Posterior vena cava (tissue), 2 donors: Measurements from ENCODE around the gene GLP2R. TPM values are rescaled to one million over a fixed set of nuclear protein-coding genes. Genes with fewer than 3 reads are reported as not detected.

Source experiments
- DNase-seq: peaks from one replicate; pipeline ENCODE4 v3.0.0-alpha.2; 2020; ENCODE audit warnings: low spot score
- intact Hi-C, 2 donors: fragments of 100-400 bp; cut with DNase I; formaldehyde crosslinking; loops; one replicate each; pipeline versions ENCODE4 v1.14.1 to v1.14.2; 2022 to 2023
- total RNA-seq, 2 donors: library from RNA; stranded (reverse); fragmentation: NEBNext Ultra II Directional; extraction: Animal tissue kit (Norgen Biotek cat#: 25700); gene quantifications; one replicate each; pipeline ENCODE4 v1.2.1, GENCODE V29; 2021
- donor health status: DM: yes; HTN: yes; CAD: no.
- donor health status: DM: yes; HTN: yes; CAD: no.

The GLP2R gene
- total RNA-seq, 2 donors from 2014 or later: 0.05 TPM; not detected in 1

DNA sequence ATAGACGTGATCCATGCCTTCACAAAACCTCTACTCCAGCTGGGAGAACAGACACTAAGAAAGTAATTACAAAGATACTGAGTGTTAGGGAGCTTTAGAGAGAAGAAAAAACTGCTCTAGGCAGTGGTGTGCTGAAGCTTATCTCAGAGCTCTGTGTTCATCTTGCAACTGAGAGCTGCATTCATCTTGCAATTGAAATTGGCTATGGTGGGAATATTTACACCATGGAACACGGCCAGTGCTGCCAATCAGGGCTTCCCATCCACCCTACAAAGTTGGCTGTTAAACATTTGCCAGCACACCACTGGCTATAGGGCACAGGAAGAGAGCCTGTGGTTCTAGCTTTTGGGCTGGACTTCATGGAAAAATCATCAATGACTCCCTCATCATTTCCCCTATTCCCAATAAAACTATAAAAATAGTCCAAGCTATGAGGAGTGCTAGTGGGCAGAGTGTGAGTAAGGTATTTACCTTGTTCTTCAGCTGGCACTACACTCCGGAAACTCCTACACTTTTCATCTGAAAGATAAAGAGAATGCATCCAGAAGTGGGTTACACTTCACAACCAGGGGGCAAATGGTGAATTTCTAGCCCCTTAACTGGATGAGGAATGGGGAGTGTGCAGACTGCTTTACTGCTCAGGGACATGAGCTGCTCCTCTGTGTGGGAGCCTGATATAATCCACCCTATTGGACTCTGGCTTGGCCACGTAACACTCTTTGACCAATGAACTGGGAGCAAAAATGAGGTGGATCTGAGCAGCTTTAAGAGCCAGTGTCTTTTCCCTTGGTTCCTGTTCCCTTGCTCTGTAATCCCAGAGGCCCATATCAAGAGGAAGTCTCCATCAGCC is 15.4 kb upstream of the GLP2R start:
- intact Hi-C loops: no loop called here
- DNase-seq: no peak

DNA sequence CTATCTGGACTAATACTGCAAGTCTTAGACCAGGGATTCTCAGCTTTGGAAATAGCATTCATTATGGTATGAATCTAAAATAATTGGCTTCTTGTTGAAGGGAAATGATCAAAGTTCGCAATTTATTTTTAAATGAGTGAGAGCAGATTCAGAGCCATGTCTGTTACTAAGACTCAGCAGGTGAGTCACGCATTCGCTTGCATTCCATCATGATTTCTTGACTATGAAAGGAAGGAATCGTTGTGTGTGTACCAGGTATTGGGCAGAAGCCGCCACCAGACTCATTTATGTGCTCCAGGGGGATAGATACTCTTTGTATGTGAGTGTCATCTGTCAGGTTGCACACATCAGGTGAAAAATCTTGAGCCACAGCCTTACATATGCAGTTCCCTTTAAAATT is 14.6 kb upstream of the GLP2R start:
- intact Hi-C loops: no loop called here
- DNase-seq: no peak

DNA sequence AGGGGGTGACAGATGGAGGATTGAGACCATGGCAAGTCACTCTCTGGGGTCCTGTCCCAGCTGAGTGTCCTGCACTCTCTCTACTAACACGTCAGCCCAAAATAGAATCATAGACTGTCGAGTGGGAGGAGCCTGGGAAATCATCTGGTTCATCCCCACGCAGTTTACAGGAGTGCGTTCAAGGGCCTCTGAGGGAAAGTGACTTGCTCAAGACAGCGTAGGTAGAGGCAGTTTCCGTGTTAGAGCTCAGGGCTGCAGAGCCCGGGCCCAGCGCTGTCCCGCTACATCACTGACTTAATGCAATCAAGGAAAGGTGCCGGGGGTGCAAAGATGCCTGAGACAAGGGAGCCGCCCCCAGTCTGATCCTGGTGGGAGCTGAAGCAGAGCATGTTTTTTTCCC is 14.2 kb upstream of the GLP2R start:
- no peak for DNase-seq
- intact Hi-C loops: no loop called here

DNA sequence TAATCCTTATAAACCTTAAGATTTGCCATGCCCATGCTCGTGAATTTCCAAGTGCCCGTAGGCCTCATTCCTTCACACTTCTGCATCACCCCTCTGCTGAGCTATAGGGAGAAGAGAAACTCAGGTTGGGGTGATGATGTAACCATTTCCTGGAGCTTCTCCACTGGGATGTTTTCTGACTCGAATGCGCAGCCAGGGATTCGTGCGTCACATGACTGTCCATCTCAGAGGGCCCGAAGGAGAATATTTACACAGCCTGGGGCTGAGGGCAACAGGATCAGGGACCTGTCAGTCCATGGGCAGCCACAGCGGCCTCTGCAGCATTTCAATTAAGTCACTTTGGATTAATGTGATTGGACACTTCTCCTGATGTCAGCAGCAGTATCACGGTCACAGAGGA is 12.6 kb upstream of the GLP2R start:
- intact Hi-C loops: no loop called here

DNA sequence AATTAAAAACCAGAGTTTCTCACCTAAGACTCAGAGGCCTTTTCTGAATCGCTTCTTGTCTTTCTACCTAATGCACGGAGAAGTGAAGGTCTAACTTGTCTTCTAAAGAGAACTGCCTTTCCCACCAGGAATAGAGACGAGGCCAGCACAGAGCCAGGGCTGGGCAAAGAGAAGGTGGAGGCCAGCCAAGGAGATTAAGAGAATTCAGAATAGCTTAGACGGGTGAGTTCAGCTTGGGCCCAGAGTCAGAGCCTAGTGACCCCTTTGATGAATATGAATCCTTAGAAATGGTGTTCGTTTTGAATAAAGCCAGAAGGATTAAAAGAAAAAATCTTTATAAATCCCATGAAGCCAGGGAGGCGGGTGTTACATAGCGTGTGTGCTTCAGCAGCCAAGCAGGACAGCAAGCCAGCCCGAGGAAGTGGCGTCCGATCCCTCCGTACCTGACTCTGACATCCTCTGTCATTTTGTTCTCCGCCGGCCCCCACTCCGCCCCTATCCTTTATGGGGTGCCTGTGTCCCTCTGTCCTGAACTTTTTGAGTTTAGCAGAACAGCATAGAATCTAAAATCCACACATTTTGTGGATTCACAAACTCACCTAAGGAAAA is 11.3 kb upstream of the GLP2R start:
- no peak for DNase-seq
- intact Hi-C loops: no loop called here

More for the DNA sequence above, 12.6 kb upstream of the GLP2R start:
- no peak for DNase-seq

DNA sequence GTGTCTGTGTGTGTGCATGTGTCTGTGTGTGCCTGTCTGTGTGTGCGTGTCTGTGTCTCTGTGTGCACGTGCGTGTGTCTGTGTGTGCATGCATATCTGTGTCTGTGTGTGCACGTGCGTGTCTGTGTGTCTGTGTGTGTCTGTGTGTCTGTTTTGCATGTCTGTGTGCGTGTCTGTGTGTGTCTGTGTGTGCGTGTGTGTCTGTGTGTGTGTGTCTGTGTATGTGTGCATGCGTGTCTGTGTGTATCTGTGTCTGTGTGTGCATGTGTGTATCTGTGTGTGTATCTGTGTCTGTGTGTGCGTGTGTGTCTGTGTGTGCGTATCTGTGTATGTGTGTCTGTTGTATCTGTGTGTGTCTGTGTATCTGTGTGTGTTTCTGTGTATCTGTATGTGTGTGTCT is 9.3 kb upstream of the GLP2R start:
- intact Hi-C loops: no loop called here
- no peak for DNase-seq

DNA sequence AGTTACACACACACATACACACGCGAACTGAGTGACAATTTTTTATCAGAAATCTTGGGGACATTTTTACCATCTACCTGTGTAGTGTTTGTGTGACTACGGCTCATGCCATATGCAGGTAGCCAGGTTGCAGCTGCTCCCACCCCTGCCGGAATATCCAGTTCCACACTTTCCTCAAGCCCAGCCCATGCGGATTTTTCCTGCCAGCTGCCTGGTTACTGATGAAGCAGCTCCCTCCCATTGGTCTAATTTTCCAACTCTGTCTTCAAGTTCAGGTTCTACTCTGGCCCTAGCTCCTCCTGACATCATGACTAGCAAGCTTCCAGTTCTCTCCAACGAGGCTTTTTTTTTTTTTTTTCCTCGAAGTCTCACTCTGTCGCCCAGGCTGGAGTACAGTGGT is 8.6 kb upstream of the GLP2R start:
- intact Hi-C loops: no loop called here
- no peak for DNase-seq

DNA sequence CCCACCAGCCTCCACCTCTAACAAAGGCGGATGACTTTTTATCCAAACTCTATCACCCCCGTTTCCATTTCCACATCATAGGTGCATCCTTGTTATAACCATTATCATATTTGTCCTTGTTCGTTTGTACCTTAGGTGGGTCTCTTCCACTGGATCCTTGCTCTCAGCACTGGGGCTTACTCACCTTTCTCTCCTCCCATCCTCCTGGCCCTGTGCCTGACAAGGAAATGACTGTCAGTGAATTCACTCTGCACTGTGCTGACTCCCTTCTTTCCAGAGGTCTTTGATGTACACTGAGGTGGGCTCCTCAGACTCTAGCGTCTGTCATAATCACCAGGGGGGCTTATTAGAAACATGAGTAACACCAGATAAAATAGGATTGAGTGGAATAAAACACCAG is 7.0 kb upstream of the GLP2R start:
- DNase-seq: no peak
- intact Hi-C loops: no loop called here

DNA sequence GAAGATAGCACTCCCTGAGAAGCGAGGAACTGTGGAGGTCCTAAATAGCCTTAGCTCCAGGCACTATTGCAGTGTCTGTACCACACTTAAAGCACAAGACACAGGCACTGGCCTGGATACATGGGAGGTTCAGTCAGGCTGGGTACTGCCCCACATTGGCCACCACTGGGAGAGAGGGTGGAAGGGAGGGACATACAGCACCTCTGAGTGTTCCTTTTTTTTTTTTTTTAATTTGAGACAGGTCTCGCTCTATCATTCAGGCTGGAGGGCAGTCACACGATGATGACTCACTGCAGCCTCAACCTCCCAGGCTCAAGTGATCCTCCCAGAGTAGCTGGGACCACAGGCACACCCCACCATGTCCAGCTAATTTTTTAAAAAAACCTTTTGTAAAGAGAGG is 5.3 kb upstream of the GLP2R start:
- intact Hi-C loops: no loop called here
- DNase-seq: no peak

DNA sequence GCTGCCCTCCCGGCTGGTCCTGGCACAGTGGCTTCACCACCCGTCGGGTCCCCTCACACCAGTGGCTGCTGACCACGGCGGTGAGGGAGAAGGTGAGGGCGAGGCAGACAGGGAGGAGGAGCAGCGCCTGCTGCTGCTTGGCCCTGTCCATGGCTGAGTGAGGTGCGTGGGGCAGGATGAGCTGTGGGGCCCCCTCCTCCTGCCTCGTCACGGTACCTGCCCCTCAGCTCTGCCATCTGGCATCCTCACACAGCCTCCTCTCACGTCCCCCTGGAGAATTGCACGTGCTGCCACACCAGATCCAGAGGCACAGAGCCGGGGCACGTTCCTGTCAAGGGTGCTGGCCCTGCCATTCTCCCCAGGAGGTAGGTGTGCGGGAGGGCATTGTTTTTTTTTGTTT is 3.8 kb upstream of the GLP2R start, which contains the start of gene GSG1L2:
Gene GSG1L2 (minus strand): TSS at position 159 of the 400 bp plus-strand sequence. CDS start 8 bp downstream, at position 151.
- no peak for DNase-seq

DNA sequence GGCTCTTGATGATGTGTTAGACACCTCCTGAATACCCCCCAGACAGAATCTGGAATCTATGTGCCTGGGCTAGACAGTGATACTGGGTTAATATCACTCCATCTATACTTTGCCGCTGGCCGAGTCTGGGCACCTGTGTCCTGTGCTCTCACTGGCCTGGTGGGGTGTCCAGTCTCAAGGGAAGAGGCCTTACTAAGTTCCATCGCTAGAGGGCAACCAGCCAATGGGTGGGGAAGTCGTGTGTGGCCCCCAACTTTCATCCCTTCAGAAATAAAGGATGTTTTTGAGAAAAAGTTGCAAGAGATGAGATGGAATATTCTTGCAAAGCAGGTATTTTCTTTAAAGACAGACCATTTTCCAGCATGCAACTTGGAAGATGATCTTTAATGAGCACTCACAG is 1.6 kb upstream of the GLP2R start:
- no peak for DNase-seq
- intact Hi-C loops: no loop called here

More for the DNA sequence above, 3.8 kb upstream of the GLP2R start, which contains the start of gene GSG1L2:
- intact Hi-C loops: no loop called here

DNA sequence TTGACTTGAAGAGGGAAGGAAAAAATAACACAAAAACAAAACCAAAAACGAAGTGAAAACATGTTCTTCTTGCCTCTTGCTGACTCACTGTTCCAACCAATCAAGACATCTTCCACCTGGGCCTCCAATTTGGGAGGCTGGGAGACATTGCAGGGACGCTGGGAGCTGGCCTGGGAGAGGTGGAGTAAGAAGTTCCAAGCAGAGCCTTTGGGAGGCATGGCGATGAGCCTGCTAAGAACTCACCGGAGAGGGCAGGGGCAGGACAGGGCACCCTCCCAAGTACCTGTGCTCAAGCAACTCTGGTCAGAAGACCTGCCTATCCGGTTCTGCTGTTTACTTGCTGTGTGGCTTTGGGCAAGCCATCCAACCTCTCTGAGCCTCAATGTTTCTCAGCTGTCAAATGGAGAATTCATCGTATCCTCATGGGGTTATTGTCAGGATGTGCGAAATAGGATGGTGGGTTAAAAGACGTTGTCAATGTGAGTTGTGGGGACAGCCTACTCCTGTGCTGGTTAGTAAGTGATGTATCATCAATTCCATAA is 856 bp upstream of the GLP2R start:
- no peak for DNase-seq
- intact Hi-C loops: no loop called here

DNA sequence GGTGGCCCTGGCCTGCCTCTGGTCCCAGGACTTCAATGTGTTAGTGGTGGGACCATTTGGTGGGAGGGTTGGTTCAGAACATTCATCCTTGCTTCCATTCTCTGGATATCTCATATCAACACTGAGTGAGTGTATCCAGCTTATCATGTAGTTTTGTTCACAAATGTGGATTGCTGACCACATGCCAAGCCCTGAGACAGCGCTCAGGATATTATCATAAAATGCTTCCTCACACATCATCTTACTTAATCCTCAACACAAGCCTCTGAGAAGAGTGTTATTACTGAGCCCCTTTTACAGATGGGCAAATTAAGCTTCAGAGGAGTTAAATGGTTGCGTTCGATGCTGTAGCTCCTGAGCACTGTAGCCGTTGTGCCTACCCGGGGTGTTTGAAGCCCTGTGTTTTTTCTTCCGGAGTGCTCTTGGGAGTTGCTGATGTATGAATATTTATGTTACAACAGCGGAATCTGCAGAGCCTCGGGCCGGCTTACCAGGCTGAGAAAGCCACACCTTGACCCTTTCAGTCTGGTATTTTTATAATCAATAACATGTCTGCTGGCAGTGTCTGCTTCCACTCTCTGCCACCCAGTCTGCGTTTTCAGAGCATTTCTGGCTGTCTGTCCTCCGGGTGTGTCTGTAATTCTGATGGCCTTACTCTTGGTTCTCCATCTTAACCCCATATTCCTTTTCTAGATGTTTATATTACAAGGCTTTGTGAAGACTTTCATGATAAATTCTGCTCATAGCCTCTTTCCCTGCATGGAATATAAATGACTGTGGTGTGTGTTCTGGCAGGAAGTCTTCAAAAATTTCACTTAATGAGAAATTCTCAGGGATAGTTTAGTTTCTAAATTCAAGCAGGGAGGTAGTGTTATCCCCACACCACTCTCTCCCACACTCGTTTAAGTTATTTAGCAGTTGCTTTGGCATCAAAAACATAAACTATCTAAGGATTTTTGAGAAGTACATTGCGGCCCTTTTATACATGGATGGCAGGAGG is 2.9 kb downstream of the GLP2R start:
- intact Hi-C loops: no loop called here

DNA sequence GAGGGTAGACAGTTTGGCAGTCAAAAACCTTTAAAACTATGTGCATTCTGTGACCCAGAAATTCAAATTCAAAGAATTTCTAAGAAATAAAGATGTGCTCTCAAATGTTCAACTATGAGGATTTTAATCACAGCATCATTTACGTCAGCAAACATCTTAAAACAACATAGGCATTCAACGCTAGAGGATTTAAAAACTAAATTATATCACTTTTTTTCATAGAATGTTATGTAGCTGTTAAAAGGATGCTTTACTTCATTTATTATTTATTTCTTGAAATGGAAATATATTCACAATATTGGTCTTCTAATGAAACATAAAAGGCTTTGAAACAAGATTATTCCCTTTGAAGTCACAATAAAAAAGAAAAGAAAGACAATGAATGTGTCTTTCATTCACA is 3.6 kb downstream of the GLP2R start:
- DNase-seq: no peak

More for the DNA sequence above, 2.9 kb downstream of the GLP2R start:
- DNase-seq: no peak

DNA sequence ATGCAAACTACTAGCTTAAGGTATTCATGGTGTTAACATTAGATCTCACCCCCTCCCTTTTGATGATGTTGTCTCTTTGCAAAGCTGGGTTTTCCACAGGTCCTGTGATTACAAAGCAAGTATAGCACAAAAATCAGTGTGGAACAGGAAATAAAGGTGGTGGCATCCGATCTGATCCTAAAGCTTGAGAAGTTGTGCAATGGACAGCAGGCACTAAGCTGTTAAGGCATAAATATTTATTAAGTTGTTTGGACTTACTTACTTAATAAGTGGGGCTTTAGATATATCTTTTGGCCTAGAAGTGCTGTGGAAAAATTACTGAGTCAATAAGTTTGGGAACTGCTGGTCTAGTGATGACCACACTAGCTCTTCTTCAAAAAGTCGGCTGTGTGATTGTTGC is 5.0 kb downstream of the GLP2R start:
- no peak for DNase-seq
- intact Hi-C loops: no loop called here

More for the DNA sequence above, 3.6 kb downstream of the GLP2R start:
- intact Hi-C loops: no loop called here

DNA sequence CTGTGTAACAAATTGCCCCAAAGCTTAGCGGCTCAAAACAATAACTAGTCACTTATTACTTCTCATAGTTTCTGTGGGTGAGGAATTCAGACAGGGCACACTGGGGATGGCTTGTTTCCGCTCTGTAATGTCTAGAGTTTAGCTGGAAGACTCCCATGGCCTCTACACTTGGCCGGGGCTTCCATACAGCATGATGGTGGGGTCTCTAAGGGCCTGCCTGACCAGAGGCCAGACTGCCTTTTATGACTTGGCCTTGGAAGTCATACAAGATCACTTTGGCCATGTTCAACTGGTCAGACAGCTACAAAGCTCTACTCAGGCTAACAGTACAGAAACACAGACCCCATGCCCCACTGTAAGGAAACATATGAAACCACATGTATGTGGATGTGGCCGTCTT is 8.2 kb downstream of the GLP2R start:
- intact Hi-C loops: no loop called here
- no peak for DNase-seq

DNA sequence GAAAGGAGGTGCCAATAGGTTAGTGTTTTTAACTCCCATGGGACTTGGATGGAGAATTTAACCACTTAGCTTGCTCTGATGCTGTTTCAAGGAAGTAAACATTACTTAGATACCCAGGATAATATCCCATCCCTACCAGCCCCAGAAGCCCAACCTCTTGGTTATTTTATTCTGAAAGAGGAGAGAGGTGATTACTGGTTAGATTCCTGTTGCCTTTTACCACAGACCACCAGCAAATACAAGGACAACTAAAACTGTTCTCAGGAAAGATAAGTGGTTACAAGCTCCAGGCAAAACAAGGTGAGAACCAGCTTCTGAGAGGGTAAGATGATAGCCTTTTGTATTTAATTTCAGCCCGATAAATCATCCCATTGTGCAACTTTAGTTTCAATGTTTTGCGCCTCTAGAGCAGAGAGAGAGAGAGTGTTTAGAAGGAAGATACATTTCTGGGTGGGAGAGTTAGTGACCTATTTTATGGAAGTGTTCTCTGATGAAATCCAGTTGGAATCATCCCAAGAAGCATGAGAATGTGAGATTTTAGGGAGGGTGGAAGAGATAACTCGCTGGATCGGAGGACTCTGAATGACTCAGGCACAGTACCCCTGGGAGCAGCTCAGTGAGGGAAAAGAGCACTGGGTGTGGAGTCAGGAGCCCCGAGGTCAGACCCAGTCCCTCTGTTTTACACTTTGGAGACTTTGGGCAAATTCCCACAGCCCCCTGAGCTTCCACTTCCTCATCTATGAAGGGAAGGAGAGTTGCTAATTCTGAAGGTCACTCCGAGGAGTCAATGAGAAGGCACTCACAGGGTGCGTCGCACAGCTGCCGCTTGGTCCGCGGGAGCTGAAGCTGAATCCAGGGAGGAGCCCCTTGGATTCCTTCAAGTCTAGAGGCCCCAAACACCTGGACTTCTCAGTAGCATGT is 12.1 kb downstream of the GLP2R start:
- DNase-seq: peak; percentile 87
- intact Hi-C loops: no loop called here

DNA sequence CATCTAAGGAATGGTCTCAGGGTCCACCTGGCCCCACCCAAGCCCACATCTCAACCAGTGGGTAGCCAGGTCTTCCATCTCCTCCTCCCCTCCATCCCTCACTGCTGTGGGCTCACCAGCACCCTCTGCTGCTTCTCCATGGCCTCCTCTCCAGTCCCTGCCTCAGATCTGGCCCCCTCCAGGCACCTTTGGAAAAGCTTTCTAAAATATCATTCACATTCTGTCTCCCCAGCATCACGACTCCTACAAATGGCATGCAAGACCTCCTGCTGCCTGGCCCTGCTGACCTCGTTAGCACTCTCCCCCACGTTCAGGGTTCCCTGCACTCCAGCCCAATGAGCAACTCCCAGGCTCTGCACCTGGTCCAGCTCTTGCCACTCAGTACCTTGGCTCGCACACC is 13.7 kb downstream of the GLP2R start:
- intact Hi-C loops: no loop called here

More for the DNA sequence above, 13.7 kb downstream of the GLP2R start:
- no peak for DNase-seq
